ENCODE data around the gene TMEM213.

DNA sequence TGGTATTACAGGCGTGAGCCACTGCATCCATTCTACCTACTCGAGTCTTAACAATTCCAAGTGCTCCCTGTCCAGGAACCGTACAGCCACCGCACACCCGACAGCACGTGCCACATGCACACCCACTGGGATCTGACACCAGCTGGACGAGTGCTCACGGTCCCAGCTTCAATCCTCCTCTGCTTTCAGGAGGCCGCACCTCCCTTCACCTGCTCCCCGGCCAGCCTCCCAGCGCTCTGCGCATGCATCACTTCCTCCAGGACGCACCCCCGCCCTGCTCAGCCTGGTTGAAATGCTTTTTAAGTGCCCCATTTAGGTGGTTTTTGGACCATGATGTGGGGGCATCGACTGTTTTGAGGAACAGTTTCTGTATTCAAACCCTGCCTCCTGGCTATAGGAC is 47.3 kb upstream of the TMEM213 start:
- TF ChIP-seq GATA2 (IDR thresholded peaks at IDR 0.05; ENCODE audit: low read depth, low read length) (no peak), GATA3 (IDR thresholded peaks at IDR 0.05; ENCODE audit: low read depth, low read length) (no peak)

Data from SH-SY5Y (cell line).